ENCODE measurements around the gene PAPLN. TPM values are rescaled to one million over a fixed set of nuclear protein-coding genes. Genes with fewer than 3 reads are reported as not detected.

Gene PAPLN
- polyA plus RNA-seq, 1 experiment, result 1.0 TPM

GRCh38 chr14:73238424-73238852 lies 1.1 kb downstream of the PAPLN start:
- Histone ChIP-seq H3K27me3 (ENCODE audit: control insufficient read depth, insufficient read depth, low read length) (peaks cover 35% of the 10 kb centered on the region), H3K36me3 (ENCODE audit: control insufficient read depth, insufficient read depth, low read length) (no peaks in the 10 kb centered on the region), H3K4me3 (ENCODE audit: low read depth, low read length) (peak overlapping the region; percentile 25)
- TF ChIP-seq, protein P1, sequence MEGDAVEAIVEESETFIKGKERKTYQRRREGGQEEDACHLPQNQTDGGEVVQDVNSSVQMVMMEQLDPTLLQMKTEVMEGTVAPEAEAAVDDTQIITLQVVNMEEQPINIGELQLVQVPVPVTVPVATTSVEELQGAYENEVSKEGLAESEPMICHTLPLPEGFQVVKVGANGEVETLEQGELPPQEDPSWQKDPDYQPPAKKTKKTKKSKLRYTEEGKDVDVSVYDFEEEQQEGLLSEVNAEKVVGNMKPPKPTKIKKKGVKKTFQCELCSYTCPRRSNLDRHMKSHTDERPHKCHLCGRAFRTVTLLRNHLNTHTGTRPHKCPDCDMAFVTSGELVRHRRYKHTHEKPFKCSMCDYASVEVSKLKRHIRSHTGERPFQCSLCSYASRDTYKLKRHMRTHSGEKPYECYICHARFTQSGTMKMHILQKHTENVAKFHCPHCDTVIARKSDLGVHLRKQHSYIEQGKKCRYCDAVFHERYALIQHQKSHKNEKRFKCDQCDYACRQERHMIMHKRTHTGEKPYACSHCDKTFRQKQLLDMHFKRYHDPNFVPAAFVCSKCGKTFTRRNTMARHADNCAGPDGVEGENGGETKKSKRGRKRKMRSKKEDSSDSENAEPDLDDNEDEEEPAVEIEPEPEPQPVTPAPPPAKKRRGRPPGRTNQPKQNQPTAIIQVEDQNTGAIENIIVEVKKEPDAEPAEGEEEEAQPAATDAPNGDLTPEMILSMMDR (IDR thresholded peaks at IDR 0.05; ENCODE audit: insufficient read depth, low read depth, low read length), result no peak
- ChIA-PET POLR2A (interaction anchor here (1.0 kb wide), 1 partner anchor 11 kb away, joined by 4 read pairs; no protein-coding TSS in a partner anchor), CTCF (interaction anchor here (0.8 to 1.7 kb wide), 2 partner anchors 35 to 233 kb away, joined by 3 read pairs; no protein-coding TSS in a partner anchor)
- DNase-seq (ENCODE audit: low read depth), result no peak

DNA sequence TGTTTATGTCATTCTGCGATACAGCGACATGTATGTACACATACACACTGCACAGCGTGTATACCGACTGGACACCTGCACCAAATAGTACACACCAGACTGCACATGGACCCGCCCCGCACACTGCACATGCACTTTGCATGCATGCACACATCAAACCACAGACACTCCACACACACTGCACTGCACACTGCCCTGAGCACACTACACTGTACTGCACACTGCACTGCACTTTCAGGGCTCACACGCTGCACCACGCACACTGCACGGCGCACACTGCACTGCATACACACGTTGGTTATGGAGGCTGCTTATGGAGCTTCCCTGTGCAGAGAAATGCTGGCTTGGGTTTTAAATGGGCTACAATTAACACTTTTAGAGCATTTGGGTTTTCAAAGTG lies 1.6 kb downstream of the PAPLN start:
- TF ChIP-seq, protein P1 (IDR thresholded peaks at IDR 0.05; ENCODE audit: insufficient read depth, low read depth, low read length), result no peak
- no peak overlapping the region for H3K4me3 ChIP-seq (ENCODE audit: low read depth, low read length)
- POLR2A ChIA-PET, result interaction anchor here (1.0 kb wide), 1 partner anchor 11 kb away, joined by 4 read pairs; no protein-coding TSS in a partner anchor
- no peak for DNase-seq (ENCODE audit: low read depth)
- CTCF ChIA-PET, result interaction anchor here (0.8 to 1.7 kb wide), 2 partner anchors 34 to 233 kb away, joined by 3 read pairs; no protein-coding TSS in a partner anchor
- no peaks in the 10 kb centered on the region for H3K36me3 ChIP-seq (ENCODE audit: control insufficient read depth, insufficient read depth, low read length)
- H3K27me3 ChIP-seq (ENCODE audit: control insufficient read depth, insufficient read depth, low read length), result peaks cover 35% of the 10 kb centered on the region

GRCh38 chr14:73239393-73240241 lies 2.3 kb downstream of the PAPLN start:
- DNase-seq (ENCODE audit: low read depth), result no peak
- Histone ChIP-seq H3K4me3 (ENCODE audit: low read depth, low read length) (peak overlapping the region; percentile 14; the same call in 1 of the 2 replicates), H3K27me3 (ENCODE audit: control insufficient read depth, insufficient read depth, low read length) (peaks cover 32% of the 10 kb centered on the region), H3K36me3 (ENCODE audit: control insufficient read depth, insufficient read depth, low read length) (no peaks in the 10 kb centered on the region)
- TF ChIP-seq, protein P1 (IDR thresholded peaks at IDR 0.05; ENCODE audit: insufficient read depth, low read depth, low read length), result no peak
- ChIA-PET CTCF (interaction anchor here (1.7 kb wide), 1 partner anchor 34 kb away, joined by 3 read pairs; no protein-coding TSS in a partner anchor), POLR2A (no interaction called here)

GRCh38 chr14:73240816-73241480 lies 3.6 kb downstream of the PAPLN start:
- DNase-seq (ENCODE audit: low read depth), result no peak
- CTCF ChIA-PET, result no interaction called here
- H3K27me3 ChIP-seq (ENCODE audit: control insufficient read depth, insufficient read depth, low read length), result peaks cover 26% of the 10 kb centered on the region
- TF ChIP-seq, protein P1 (IDR thresholded peaks at IDR 0.05; ENCODE audit: insufficient read depth, low read depth, low read length), result no peak
- H3K36me3 ChIP-seq (ENCODE audit: control insufficient read depth, insufficient read depth, low read length), result no peaks in the 10 kb centered on the region
- H3K4me3 ChIP-seq (ENCODE audit: low read depth, low read length), result no peak overlapping the region
- POLR2A ChIA-PET, result no interaction called here
